A673 (cell line): ENCODE measurements around the gene LMO1.

ENCODE experiments used
- CTCF ChIP-seq: fragments of 300-800, 200-600 bp; sonication (generic); conservative IDR thresholded peaks from 2 replicates; pipeline ENCODE4 v1.5.1; 2017; ENCODE audit warnings: low read depth, mild to moderate bottlenecking, antibody characterized with exemption, low read length, moderate library complexity, mixed read lengths
- EZH2 ChIP-seq: fragments of 200-600 bp; sonication (generic); IDR thresholded peaks from 2 replicates; pipeline ENCODE4 v1.6.1; 2017; ENCODE audit warnings: borderline replicate concordance, low read depth, mild to moderate bottlenecking, mixed read lengths, antibody characterized with exemption, low read length; ENCODE audit not compliant: poor library complexity, severe bottlenecking

GRCh38 chr11:8220261-8221045 lies 43.2 kb downstream of the LMO1 start:
- TF ChIP-seq EZH2 = no peak
- no peak for TF ChIP-seq CTCF
